ENCODE data around the gene CYP4F2. TPM values are rescaled to one million over a fixed set of nuclear protein-coding genes. Genes with fewer than 3 reads are reported as not detected.

The CYP4F2 gene
- polyA plus RNA-seq, 1 donor from 2014 or later = not detected

- no peak overlapping the region for H3K4me2 ChIP-seq (ENCODE audit: low read length)
- no peaks in the 10 kb centered on the region for H3K79me2 ChIP-seq (replicated peaks; ENCODE audit: insufficient read depth, low read length)
- no peak overlapping the region for H2AFZ ChIP-seq (ENCODE audit: low read depth, low read length)
- no peaks in the 10 kb centered on the region for H3K36me3 ChIP-seq (ENCODE audit: insufficient read depth, low read length)
- no peak overlapping the region for H3K27ac ChIP-seq (ENCODE audit: low read length)
- H3K4me3 ChIP-seq (ENCODE audit: low read length) = no peak overlapping the region
- no peak overlapping the region for H3K9ac ChIP-seq (ENCODE audit: low read length)
- peaks cover 8% of the 10 kb centered on the region for H3K9me3 ChIP-seq (ENCODE audit: low read length)
- no peaks in the 10 kb centered on the region for H3K27me3 ChIP-seq (ENCODE audit: insufficient read depth, low read depth, low read length)
- no peaks in the 10 kb centered on the region for H3F3A ChIP-seq (ENCODE audit: insufficient read depth, low read length, poor library complexity, severe bottlenecking)
- TF ChIP-seq CTCF (IDR thresholded peaks at IDR 0.05; ENCODE audit: poor library complexity, severe bottlenecking) (no peak), SMC3 (conservative IDR thresholded peaks at IDR 0.05; ENCODE audit: poor library complexity) (no peak), TAF1 (IDR thresholded peaks at IDR 0.05; ENCODE audit: low read depth) (no peak)
- H3K9me2 ChIP-seq (ENCODE audit: insufficient read depth, low read length) = no peaks in the 10 kb centered on the region
- no peaks in the 10 kb centered on the region for H4K20me1 ChIP-seq (ENCODE audit: insufficient read depth)
Observed at GRCh38 chr19:15936173-15936572, 38.3 kb upstream of the CYP4F2 start.

- Histone ChIP-seq H3K79me2 (replicated peaks; ENCODE audit: insufficient read depth, low read length) (no peaks in the 10 kb centered on the region), H3K9me2 (ENCODE audit: insufficient read depth, low read length) (no peaks in the 10 kb centered on the region), H3K27ac (ENCODE audit: low read length) (no peak overlapping the region), H3K36me3 (ENCODE audit: insufficient read depth, low read length) (no peaks in the 10 kb centered on the region), H3K27me3 (ENCODE audit: insufficient read depth, low read depth, low read length) (no peaks in the 10 kb centered on the region), H3K4me3 (ENCODE audit: low read length) (no peak overlapping the region), H4K20me1 (ENCODE audit: insufficient read depth) (no peaks in the 10 kb centered on the region), H3K4me2 (ENCODE audit: low read length) (no peak overlapping the region), H2AFZ (ENCODE audit: low read depth, low read length) (no peak overlapping the region), H3F3A (ENCODE audit: insufficient read depth, low read length, poor library complexity, severe bottlenecking) (no peaks in the 10 kb centered on the region), H3K9me3 (ENCODE audit: low read length) (peaks cover 12% of the 10 kb centered on the region), H3K9ac (ENCODE audit: low read length) (no peak overlapping the region)
- TF ChIP-seq EP300 (conservative IDR thresholded peaks at IDR 0.05; ENCODE audit: poor library complexity, severe bottlenecking) (no peak), EZH2 (IDR thresholded peaks at IDR 0.05; ENCODE audit: borderline replicate concordance, insufficient read depth, low read length, poor library complexity, severe bottlenecking) (no peak), RAD21 (conservative IDR thresholded peaks at IDR 0.05) (no peak), MXI1 (conservative IDR thresholded peaks at IDR 0.05; ENCODE audit: poor library complexity, severe bottlenecking) (no peak), SMC3 (conservative IDR thresholded peaks at IDR 0.05; ENCODE audit: poor library complexity) (no peak), POLR2AphosphoS5 (IDR thresholded peaks at IDR 0.05) (no peak), REST (IDR thresholded peaks at IDR 0.05; ENCODE audit: borderline replicate concordance) (no peak), CTCF (IDR thresholded peaks at IDR 0.05; ENCODE audit: poor library complexity, severe bottlenecking) (no peak), TAF1 (IDR thresholded peaks at IDR 0.05; ENCODE audit: low read depth) (no peak)
Observed at GRCh38 chr19:15935167-15935702, 37.4 kb upstream of the CYP4F2 start.

All from neural cell (in vitro differentiated cells).